HL-60/S4 treated with phorbol 12-myristate 13-acetate at 8.2 ng/mL for 4 days and 3 days (cell line): ENCODE data around the gene AFF3.

Experiments
- in situ Hi-C: fragments of 300-500 bp; cut with MboI; formaldehyde crosslinking; loops from 2 replicates; pipeline ENCODE4 v1.15.0; 2022; ENCODE audit warnings: low sequenced_read_pairs

AFF3 gene

DNA sequence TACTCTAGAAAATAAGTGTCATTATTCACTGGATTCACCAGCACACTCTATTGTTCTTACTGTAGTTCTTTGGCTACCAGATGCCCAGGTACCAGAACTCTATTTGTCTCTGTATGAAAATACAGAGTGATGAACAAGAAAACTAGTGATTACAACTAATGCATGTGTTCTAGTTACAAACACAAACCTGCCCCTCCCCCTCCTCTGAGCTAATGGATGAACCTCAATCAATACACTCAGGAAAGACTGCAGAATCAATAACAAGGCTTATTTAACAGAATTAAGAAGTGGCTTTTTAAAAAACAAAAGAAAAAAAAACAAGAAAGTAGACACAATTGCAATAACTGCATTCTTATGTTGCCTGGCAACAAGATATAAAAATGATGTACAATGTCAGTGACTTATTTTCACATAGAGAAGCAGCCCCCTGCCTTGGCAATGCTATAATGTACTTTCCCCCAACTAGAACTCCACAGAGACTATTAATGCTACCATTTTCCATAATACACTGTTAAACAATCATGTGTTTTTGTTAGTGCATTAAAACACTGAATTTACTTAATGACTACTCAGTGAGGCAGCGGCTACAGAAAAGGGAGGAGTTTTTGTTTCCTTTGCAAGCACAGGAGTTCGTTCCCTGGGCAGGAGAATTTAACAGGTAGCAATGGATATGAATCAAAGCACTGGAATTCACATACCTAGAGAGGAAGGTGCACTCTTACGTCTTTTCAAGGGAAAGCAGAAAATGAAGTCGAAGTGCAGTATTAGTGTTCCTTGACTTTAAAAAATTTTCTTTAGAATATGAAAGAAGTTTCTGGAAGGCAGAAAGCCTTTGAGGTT lies 333.8 kb downstream of the AFF3 start:
- in situ Hi-C loops = no loop called here

DNA sequence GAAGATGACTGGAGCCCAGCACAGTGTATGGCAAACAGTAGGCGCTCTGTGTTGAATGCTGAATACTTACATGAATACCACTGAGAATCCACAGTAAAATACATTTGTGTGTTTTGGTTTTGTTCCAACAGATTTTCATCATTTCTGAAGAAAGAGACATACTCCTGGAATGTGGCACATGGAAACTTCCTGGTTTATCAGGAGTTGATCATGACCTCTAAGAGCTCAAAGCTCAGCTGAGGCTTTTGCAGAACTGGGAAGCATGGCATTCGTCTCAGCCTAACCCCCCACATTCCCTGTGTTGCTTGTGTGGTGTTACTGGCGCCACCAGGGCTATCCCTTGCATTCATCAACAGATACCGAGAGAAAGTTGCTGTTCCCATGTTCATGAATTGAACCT lies 335.6 kb downstream of the AFF3 start:
- in situ Hi-C loops = no loop called here

DNA sequence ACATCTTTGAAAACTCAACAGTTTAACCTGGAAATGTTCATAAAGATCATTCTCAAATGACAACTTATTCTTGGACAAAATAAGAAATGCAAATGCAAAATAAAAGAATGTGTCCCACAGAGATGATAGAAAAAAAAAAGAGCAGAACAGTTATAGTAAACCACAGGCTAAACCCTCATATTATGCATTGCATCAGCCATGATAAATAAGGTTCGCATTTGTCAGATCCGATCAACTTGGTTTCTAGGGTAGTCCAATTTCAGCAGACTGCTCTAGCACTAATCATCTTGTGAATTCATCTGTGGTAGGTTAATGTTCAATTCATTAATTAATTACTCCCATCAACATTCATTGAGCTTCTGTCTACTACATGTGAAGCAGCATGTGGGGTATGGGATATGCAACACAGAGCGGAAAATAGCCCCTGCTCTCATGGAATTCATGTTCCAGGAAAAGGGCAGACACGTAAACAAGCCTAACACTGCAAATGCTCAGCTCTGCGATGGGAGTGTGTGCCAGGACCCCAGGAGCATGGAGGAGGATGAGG lies 336.4 kb downstream of the AFF3 start:
- in situ Hi-C loops = no loop called here

DNA sequence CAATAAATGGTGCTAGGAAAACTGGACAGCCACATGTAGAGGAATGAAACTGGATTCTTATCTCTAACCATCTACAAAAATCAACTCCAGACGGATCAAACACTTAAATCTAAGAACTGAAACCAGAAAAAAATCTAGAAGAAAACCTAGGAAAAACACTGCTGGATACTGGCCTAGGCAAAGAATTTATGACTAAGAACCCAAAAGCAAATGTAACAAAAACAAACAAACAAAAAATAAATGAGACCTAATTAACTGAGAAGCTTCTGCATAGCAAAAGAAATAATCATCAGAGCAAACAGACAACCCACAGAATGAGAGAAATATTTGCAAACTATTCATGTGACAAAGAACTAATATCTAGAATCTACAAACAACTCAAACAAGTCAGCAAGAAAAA lies 338.5 kb downstream of the AFF3 start:
- in situ Hi-C loops = no loop called here

DNA sequence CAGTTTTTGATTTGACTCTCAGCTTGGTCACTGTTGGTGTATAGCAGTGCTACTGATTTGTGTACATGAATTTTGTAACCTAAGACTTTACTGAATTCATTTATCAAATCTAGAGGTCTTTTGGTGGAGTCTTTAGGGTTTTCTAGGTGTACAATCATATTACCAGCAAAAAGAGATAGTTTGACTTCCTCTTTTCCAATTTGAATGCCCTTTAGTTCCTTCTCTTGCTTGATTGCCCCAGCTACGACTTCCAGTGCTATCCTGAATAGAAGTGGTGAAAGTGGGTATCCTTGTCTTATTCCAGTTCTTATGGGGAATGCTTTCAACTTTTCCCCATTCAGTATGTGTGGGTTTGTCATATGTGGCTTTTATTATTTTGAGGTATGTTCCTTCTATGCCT lies 339.7 kb downstream of the AFF3 start:
- in situ Hi-C loops = no loop called here

DNA sequence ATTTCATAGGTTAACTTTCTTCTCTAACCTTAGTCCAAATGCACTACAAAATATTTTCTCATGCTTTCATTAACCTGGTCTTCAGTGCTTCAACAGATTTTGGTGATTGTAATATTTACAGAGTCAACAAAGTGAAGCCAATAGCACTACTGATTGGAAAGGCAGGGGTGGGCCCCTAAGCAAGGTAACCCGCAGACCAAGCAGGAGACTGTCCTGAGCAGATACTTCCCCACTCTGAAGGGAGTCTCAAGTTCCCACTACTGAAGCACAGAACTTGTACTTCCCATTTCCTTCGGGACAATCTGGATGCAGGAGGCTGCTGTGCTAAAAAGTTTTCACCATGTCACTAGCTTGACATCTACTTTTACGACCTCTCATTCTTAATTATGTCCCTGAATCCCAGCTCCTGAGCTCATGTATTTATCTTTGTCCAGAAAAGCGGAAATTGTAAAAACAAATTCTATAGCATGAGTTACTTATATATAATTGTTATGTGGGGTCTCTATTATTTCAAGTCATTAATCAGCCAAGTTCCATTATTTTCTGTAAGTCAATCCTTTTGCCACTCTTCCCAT lies 341.0 kb downstream of the AFF3 start:
- in situ Hi-C loops = no loop called here

DNA sequence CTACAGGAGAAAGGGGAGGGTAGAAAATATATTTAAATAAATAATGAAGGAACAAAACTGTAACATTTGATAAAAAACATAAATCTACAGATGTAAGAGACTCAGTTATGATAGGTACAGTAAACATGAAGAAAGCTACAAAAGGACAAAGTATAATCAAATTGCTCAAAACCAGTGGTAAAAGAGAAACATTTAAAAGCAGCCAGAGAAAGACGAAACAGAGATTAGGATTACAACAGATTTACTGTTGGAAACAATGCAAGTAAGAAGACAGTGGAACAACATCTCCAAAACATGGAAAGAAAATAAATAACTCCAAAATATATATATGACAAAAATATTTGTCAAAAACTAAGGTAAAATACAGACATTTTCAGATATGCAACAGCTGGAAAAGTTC lies 344.9 kb downstream of the AFF3 start:
- in situ Hi-C loops = no loop called here

DNA sequence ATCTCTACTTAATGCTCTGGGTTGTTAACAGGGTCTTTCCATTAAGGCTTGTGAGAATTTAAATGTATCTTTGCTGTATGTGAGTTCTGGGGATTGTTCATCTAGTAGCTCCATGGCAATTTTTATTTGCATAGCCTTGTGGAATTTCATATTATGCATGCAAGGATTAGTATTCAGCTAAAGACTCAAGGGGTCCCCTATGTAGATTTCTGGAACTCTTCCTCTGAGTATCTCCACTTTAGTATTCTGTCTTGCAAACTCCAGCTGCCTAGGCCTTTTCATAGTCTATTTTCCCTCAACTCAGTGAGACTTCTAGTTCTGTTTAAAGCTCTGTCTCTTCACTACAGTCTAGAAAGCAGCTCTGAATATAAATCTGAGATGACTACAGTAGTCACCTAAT lies 348.0 kb downstream of the AFF3 start:
- in situ Hi-C loops = no loop called here

DNA sequence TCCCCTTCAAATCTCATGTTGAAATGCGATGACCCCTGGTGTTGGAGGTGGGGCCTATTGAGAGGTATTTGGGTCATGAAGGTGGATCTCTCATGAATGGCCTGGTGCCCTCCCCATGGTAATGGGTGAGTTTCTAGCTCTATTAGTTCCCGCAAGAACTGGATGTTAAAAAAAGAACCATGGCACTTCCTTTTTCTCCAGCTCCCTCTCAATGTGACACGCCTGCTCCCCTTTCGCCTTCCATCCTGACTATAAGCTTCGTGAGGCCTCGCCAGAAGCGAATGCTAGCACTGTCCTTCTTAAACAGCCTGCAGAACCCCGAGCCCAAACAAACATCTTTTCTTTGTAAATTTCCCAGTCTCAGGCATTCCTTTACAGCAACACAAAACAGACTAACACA lies 349.4 kb downstream of the AFF3 start:
- in situ Hi-C loops = no loop called here

DNA sequence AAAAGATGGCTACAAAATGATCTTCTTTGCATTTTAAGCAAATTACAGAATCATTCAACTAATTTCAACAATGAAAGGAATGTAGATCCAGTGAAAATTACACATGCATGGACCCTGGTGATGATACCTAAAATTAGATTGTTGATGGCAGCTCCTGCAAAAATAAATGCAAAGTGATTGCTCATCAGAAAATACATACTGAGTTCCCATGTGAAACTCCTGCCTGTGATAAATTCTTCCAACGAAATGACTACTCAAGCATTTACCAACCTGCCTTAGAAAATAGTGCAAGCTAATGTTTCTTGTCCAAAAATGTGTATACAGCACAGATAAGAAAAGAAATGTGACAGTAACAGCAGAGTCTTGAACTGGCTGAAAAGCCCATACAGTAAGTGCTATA lies 352.5 kb downstream of the AFF3 start:
- in situ Hi-C loops = no loop called here

DNA sequence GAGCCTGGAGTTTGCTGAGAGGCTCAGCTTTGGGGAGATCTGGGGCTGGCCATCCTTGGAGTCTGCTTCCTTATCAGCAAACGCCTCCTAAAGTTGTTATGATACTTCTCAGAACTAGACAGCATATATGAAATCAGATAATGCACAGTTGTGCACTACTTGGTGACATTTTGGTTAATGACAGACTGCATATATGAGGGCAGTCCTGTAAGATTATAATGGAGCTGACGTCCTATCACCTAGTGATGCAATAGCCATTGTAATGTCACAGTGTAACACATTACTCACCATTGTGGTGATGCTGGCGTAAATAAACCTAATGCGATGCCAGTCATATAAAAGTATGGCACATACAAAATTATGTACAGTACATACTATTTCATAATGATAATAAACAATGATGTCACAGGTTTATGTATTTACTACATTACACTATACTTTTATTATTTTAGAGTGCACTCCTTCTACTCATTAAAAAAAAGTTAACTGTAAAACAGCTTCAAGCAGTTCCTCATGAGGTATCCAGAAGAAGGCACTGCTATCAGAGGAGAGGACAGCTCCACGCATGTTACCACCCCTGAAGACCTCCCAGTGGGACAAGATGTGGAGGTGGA lies 354.5 kb downstream of the AFF3 start:
- in situ Hi-C loops = no loop called here

DNA sequence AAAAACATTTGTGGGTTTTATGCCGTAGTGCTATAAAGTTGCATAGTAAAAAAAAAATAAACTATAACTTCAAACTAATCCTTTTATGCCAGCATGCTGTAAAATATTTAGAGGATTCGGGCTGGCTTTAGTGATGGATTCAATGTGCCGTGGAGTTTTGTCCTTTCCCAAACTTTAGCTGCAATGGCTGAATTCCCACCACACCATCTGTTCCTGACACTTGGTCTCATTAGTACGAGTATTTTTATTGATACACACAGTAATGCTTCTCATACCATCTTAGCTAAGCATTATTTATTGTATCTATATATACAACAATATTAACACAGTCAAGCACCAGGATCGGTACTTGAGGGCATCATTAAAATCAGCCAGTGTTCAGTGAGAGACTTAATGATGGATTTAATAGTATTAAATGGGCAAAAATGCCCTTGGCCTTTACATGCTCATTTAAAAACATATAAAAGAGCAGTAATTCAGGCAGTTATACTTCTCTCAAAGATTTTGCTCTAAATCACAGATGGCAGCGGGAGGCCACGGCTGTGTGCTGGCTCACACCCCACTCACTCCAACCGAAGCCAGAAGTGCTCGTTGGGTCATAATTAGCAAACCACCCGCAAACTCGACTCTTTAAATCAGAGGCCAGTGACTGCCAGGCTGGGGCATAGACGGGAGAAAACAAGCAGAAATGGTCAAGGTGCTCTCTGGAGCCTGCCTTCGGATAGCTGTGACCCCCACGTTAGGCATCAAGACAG lies 355.6 kb downstream of the AFF3 start:
- in situ Hi-C loops = no loop called here

DNA sequence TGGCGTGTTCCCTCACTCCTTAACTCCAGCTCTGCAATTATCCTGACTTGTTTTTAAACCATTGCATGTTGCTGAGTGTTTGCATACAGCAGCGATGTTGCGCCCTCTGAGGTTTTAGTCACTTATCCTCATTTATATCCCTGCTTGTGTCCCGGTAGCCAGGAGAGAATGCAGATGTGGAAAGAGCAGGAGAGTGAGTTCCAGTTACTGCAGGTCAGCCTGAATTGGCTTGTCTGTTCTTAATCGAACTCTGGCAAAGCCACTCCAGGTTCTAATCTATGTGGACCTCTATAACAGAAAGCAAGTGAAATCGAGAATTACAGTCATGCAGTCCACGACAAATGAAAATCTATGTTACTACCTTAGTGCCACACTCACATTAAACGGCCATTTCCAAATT lies 357.4 kb downstream of the AFF3 start:
- in situ Hi-C loops = no loop called here

DNA sequence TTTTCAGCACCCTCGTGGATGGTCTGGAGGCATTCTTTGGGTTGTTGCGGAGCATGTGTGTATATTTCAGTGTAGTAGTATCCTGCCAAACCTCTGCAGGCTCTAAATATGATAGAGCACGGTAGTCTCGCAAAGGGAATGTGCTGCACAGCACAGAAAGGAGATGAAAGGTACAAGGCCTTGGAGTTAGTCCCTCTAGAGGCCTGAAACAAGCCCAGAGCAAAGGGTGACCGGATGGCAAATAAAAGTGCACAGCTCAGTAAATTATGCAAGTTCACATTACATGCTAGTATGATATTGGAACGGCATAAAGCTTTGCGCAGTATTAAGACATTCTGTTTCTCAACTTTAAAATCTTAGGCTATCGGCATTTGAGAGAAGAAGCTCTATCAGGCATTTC lies 358.1 kb downstream of the AFF3 start:
- in situ Hi-C loops = no loop called here

DNA sequence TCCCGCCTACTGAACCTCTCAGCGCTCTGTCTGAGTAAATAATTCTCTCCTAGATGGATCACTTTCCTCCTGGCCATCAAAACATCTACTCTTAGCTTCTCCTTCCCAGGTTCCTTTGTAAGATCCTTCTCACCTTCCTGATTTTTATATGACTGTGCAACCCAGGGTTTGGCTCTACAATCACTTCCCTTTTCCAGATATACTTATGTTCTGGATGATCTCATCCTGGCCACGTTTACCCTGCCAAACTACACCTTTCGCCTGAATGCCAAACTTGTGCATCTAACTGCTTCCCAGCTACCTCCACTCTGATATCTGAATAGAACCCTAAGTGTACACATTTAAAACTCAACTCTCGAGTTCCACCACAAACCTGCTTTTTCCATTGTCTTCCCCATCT lies 362.1 kb downstream of the AFF3 start:
- in situ Hi-C loops = no loop called here

DNA sequence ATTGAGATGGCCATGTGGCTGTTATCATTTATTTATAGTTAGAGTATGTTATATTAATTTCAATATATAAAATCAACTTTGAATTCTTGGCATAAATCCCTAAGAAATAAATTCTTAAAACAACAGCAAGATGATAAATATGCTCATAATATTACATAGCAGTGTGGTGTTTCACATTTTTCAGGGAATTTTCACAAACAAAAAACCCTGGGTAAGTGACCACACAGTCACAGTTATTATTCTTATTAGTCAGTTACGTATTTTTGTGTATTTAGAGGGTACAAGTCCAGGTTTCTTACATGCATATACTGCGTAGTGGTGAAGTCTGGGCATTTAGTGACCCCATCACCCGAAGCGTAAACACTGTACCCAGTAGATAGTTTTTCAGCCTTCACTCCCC lies 363.1 kb downstream of the AFF3 start:
- in situ Hi-C loops = no loop called here

DNA sequence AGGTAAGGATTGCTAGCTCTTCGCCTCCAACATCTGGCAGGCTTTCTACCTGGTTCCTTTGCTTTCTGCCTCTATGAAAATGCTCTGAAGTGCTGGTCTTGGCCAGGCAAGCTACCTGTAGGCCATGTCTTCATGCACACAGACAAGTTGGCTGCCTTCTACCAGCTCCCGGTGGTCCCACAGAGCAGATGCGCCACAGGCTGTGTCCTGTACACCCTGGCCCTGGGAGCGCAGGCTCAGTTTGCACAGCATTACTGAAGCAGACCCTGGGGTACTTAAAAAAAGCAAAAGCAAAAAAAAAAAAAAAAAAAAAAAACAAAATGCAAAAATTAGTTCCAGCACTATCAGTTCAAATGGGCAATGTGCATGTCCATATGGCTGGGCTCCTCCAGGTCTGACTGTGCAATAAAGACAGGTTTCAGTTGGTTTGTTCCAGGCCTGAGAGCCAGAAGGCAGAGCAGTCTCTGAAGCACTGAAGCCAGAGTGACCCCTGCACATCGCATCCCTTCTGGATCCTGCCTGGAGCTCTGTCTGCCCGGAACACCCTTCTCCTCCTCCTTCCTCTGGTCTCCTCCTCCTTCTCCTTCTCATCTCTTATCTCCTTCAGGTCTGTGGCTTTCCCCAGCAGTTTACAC lies 364.6 kb downstream of the AFF3 start:
- in situ Hi-C loops = no loop called here

DNA sequence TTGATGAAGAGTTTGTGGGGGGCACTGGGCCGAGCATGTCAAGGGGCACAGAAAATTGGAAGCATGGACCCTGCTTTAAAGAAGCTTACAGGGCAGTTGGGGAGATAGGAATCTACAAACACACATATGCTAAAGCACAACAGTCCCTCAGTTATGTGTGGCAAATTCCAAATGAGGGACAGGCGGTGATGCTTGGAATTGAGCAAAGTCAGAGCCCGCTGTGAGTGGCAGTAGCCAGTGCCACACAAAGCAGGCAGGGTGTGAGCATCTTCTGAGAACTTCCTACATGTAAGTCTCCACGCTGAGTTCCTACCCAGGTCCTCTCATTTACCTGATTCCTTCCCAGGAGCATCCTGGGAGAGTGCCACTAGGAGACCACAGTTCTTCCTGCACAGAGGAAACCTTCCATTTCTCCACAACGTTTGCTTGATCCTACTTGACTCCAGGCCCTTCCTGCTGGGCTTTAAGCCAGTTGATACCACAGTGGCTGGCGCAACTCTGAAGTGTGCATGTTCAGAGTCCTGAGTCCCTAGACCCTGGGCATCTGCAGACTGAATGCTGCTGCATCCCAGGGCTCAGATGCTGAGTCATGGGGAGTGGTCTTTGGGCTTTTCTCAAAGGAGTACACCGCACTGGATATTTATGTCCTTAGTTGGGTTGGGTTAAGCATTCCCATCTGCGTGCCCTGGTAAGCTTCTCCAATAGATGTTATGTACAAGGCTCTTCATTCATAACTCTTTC lies 365.3 kb downstream of the AFF3 start:
- in situ Hi-C loops = no loop called here

DNA sequence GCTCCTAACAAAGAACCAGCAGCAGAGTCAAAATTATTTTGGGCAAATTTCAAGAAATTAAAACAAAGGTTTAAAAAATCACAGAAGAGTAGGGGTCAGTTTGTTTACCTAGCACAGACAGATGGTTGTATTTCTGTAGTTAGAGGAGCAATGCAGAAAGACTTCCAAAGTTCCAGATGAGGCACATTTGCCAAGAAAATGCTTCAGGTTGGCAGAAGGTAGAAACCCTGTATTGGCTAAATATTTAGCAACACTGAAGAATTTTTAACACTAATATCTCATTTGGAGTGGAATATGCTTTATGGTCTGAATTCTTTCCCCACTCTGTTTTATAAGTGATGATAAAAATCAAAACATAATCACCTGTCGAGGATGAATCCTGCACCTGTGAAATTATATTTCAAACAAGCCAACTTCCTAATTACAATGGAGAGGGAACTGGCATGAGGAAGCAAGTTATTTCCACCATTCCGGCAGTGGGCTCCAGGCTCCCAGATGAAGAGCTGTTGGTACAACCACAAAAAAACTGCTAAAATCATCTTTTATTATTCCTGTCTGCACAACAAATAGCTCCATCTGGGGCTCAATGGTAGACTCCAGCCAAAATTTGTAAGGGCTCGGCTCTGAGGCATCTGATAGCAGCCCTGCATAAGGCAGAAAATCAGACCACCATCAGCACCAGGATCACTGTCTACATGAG lies 366.0 kb downstream of the AFF3 start:
- in situ Hi-C loops = no loop called here

DNA sequence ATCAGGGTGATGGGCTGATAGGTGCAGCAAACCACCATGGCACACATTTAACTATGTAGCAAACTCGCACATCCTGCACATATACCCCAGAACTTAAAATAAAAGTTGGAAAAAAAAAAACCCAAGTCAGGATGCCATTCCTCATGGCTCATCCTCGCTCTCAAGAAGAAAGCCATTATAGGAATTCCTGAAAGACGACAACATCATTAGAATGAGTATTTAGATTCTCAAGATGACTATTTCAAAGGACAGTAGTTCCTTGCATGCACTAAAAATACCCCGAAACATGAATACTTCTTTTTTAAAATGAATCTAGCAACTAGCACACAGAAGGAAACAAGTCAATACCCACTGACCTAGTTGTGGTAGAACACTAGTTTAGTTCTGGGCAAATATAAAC lies 366.8 kb downstream of the AFF3 start:
- in situ Hi-C loops = no loop called here
